ENCODE measurements around the gene METTL14. TPM values are rescaled to one million over a fixed set of nuclear protein-coding genes. Genes with fewer than 3 reads are reported as not detected.

Gene METTL14
- total RNA-seq, 2 donors from 2014 or later: 34.7 to 38.1 TPM

DNA sequence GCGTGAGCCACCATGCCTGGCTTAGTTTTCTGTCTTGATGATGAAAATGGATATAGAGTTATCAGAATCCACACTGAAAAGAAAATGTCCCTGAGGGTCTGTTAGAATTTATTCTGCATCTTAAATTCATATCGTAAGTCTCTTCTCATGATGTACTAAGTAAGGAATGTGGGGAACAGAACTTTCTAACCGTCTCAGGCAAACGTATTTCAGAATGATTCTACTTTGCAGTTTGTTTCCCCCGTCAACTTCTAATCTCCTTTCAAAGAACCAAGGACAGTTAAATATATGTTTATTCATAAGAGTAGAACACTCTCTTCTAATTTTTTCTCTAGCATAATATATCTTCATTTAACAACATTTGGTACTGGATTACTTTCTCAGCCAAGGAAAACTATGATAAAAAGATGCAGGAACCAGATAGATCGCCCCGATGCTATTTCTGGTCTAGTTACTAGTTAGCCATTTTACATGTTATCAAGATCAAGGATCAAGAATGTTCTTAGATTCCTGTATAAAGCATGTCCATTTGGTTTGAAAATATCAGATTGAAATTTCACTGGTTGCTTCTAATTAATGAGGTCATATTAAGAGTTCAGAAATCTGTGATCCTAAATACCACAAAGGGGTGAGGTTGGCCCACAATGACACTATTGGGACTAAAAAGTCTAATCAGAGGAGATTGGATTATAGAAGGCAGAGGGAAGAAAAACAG lies 49.5 kb downstream of the METTL14 start:
- Histone ChIP-seq H3K27ac (no peak overlapping the region), H3K4me1 (replicated peaks) (no peaks in the 10 kb centered on the region), H3K9me3 (no peaks in the 10 kb centered on the region), H3K36me3 (no peaks in the 10 kb centered on the region), H3K27me3 (replicated peaks; ENCODE audit: insufficient read depth) (no peaks in the 10 kb centered on the region), H3K4me3 (no peak overlapping the region)
- 56% methylated on average over 7 of the region's 7 CpGs for WGBS
- no peak for DNase-seq (ENCODE audit: low spot score)
- TF ChIP-seq POLR2AphosphoS5 (IDR thresholded peaks at IDR 0.05) (no peak), POLR2A (IDR thresholded peaks at IDR 0.05) (no peak)
- TF ChIP-seq, protein P1, sequence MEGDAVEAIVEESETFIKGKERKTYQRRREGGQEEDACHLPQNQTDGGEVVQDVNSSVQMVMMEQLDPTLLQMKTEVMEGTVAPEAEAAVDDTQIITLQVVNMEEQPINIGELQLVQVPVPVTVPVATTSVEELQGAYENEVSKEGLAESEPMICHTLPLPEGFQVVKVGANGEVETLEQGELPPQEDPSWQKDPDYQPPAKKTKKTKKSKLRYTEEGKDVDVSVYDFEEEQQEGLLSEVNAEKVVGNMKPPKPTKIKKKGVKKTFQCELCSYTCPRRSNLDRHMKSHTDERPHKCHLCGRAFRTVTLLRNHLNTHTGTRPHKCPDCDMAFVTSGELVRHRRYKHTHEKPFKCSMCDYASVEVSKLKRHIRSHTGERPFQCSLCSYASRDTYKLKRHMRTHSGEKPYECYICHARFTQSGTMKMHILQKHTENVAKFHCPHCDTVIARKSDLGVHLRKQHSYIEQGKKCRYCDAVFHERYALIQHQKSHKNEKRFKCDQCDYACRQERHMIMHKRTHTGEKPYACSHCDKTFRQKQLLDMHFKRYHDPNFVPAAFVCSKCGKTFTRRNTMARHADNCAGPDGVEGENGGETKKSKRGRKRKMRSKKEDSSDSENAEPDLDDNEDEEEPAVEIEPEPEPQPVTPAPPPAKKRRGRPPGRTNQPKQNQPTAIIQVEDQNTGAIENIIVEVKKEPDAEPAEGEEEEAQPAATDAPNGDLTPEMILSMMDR (IDR thresholded peaks at IDR 0.05): no peak
- intact Hi-C loops (cut with DNase I): loop anchor here (5.0 kb wide), 1 partner anchor 558 kb away; no protein-coding TSS in a partner anchor

DNA sequence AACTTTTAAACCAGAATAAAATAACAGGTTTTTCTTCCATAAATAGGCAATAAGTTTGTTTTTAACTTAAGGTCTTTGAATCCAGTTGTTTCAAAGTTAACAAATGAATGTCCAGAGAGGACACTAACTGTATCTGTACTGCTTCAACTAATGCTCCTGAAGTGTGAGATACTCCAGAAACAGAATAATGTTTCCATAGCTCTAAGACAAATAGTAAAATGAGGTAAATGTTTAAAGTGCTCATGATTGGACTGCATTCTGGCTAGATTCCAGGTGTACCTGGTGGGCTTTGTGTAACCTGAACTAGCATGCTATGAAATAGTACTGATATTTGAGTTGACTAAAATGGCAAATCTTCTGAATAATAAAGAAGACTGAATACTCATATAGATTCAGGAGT lies 51.7 kb downstream of the METTL14 start:
- no peaks in the 10 kb centered on the region for H3K36me3 ChIP-seq
- no peak for TF ChIP-seq POLR2A (IDR thresholded peaks at IDR 0.05)
- no peak overlapping the region for H3K4me3 ChIP-seq
- no peaks in the 10 kb centered on the region for H3K4me1 ChIP-seq (replicated peaks)
- no peak for DNase-seq (ENCODE audit: low spot score)
- no peaks in the 10 kb centered on the region for H3K9me3 ChIP-seq
- intact Hi-C loops (cut with DNase I): loop anchor here (5.0 kb wide), 1 partner anchor 555 kb away; no protein-coding TSS in a partner anchor
- H3K27me3 ChIP-seq (replicated peaks; ENCODE audit: insufficient read depth): no peaks in the 10 kb centered on the region
- no peak overlapping the region for H3K27ac ChIP-seq

DNA sequence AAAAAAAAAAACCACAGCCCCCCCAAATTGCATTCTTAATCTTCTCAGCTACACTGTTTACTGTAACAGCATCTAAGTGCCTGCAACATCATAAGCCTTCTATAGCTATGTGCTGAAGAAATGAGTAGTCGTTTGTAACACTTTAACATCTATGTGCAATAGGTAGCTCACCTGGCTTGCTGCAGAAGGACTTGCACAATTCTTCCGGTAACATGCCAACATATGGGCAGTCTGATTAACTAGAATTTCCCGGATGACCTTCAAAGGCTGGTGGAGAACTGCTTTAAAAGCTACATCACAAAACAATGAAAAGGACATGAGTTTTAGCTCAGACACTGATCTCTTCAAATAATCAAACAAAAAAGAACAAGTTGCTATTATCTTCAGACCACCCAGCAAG lies 52.9 kb downstream of the METTL14 start:
- no peaks in the 10 kb centered on the region for H3K27me3 ChIP-seq (replicated peaks; ENCODE audit: insufficient read depth)
- no peaks in the 10 kb centered on the region for H3K36me3 ChIP-seq
- no peaks in the 10 kb centered on the region for H3K4me1 ChIP-seq (replicated peaks)
- no peak for DNase-seq (ENCODE audit: low spot score)
- H3K9me3 ChIP-seq: no peaks in the 10 kb centered on the region
- intact Hi-C loops (cut with DNase I): loop anchor here (5.0 kb wide), 1 partner anchor 554 kb away; no protein-coding TSS in a partner anchor
- H3K27ac ChIP-seq: no peak overlapping the region
- H3K4me3 ChIP-seq: no peak overlapping the region
- WGBS: 33% methylated on average over 3 of the region's 3 CpGs
- TF ChIP-seq POLR2A (IDR thresholded peaks at IDR 0.05) (no peak), POLR2AphosphoS5 (IDR thresholded peaks at IDR 0.05) (no peak)
- TF ChIP-seq, protein P1 (IDR thresholded peaks at IDR 0.05): no peak

GRCh38 chr4:118739022-118739713 lies 54.0 kb downstream of the METTL14 start:
- no peak for DNase-seq (ENCODE audit: low spot score)
- no peak overlapping the region for H3K4me3 ChIP-seq
- peak overlapping the region in 1 of 2 donors; percentile 3 for H3K27ac ChIP-seq
- H3K9me3 ChIP-seq: no peaks in the 10 kb centered on the region
- intact Hi-C loops (cut with DNase I): loop anchor here (5.0 kb wide), 1 partner anchor 553 kb away; no protein-coding TSS in a partner anchor
- no peaks in the 10 kb centered on the region for H3K36me3 ChIP-seq
- whole genome bisulfite sequencing: 18% methylated on average over 2 of the region's 2 CpGs
- no peaks in the 10 kb centered on the region for H3K4me1 ChIP-seq (replicated peaks)
- no peaks in the 10 kb centered on the region for H3K27me3 ChIP-seq (replicated peaks; ENCODE audit: insufficient read depth)
- TF ChIP-seq POLR2A (IDR thresholded peaks at IDR 0.05) (no peak), POLR2AphosphoS5 (IDR thresholded peaks at IDR 0.05) (no peak)
- TF ChIP-seq, protein P1 (IDR thresholded peaks at IDR 0.05): no peak

DNA sequence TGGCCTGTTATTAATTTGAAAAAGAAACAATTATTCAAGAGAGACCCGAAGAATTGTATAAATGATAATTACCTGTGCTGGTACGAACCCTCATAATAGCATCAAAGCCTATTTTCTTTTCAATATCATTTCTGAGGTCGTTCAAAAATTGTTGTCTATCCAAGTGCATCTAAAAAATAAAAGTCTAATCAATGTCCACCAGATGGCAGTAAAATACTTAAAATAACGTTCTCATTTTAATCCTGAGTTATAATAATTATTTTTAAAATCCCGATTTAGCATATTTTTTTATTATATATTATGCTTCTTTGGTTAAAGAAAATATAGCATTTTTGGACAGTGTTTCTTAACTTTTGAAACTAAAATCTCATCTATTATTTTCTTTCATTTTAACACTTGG lies 55.7 kb downstream of the METTL14 start:
- H3K9me3 ChIP-seq: no peaks in the 10 kb centered on the region
- no peaks in the 10 kb centered on the region for H3K27me3 ChIP-seq (replicated peaks; ENCODE audit: insufficient read depth)
- no peak for DNase-seq (ENCODE audit: low spot score)
- TF ChIP-seq, protein P1 (IDR thresholded peaks at IDR 0.05): peak in 3 of 4 experiments; percentile 54 to 66 (median 58)
- TF ChIP-seq POLR2AphosphoS5 (IDR thresholded peaks at IDR 0.05): no peak
- no peak for TF ChIP-seq POLR2A (IDR thresholded peaks at IDR 0.05)
- no peak overlapping the region for H3K4me3 ChIP-seq
- peaks cover 3% of the 10 kb centered on the region for H3K4me1 ChIP-seq (replicated peaks)
- intact Hi-C loops (cut with DNase I): loop anchor here (2.0 to 10.0 kb wide), 4 partner anchors 148 to 474 kb away; partner anchors contain the start of genes SYNPO2 and USP53
- H3K36me3 ChIP-seq: no peaks in the 10 kb centered on the region
- WGBS: 22% methylated on average over 5 of the region's 5 CpGs
- H3K27ac ChIP-seq: no peak overlapping the region

All from prostate gland (tissue), 2 donors.